ENCODE results near the gene COA7. TPM values are rescaled to one million over a fixed set of nuclear protein-coding genes. Genes with fewer than 3 reads are reported as not detected.
"Not testable (repeated sequence)": the region's sequence is repeated elsewhere in the genome, so short reads cannot be mapped to it uniquely, and the experiment has no call there.

The COA7 gene
- total RNA-seq, 1 experiment from 2014 or later = 20.7 TPM

- Histone ChIP-seq H3K4me1 (replicated peaks; ENCODE audit: insufficient read depth) (no peaks in the 10 kb centered on the region), H3K4me2 (no peak overlapping the region), H3K36me3 (ENCODE audit: low read depth) (peaks cover 20% of the 10 kb centered on the region), H3F3A (ENCODE audit: insufficient read depth, low read depth) (peaks cover 28% of the 10 kb centered on the region; the same call in 1 of the 2 replicates), H2AFZ (no peak overlapping the region), H3K4me3 (no peak overlapping the region), H3K79me2 (ENCODE audit: low read depth) (no peaks in the 10 kb centered on the region), H4K20me1 (ENCODE audit: insufficient read depth) (peaks cover 16% of the 10 kb centered on the region), H3K27ac (no peak overlapping the region), H3K27me3 (ENCODE audit: insufficient read depth, low read depth) (no peaks in the 10 kb centered on the region), H3K9me3 (ENCODE audit: insufficient read depth, low read depth) (no peaks in the 10 kb centered on the region), H3K9me2 (ENCODE audit: insufficient read depth) (no peaks in the 10 kb centered on the region)
- DNase-seq = no peak
- TF ChIP-seq EZH2 (IDR thresholded peaks at IDR 0.05; ENCODE audit: low read depth) = no peak
- TF ChIP-seq CTCF (conservative IDR thresholded peaks at IDR 0.05) = no peak
- ChIA-PET POLR2A (ENCODE audit: unreplicated experiment) (no interaction called here), CTCF (interaction anchor here (0.5 to 0.7 kb wide), 8 partner anchors 130 to 699 kb away, joined by 3 to 8 read pairs (median 4); partner anchors contain the start of gene TUT4)
- no TSS peak for BruUV-seq (replicated peaks)
- intact Hi-C loops (cut with micrococcal nuclease; ENCODE audit: unreplicated experiment) = loop anchor here (1.0 to 10.0 kb wide), 5 partner anchors 134 to 792 kb away; partner anchors contain the start of gene TUT4
These were observed 11.3 kb downstream of the COA7 start for GRCh38 chr1:52686830-52687229.

DNA sequence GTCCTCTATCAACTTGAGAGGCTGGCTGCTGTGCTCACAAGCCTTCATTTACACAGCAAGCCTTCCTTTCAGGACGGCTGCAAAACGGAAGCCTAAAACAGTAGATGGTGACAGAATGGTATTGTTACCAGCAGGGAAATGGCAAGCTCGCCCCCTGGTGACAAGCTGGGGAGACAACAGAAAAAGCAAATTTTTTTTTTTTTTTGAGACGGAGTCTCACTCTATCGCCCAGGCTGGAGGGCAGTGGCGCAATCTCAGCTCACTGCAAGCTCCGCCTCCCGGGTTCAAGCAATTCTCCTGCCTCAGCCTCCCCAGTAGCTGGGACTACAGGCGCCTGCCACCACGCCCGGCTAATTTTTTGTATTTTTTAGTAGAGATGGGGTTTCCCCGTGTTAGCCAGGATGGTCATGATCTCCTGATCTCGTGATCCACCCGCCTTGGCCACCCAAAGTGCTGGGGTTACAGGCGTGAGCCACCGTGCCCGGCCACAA lies 11.8 kb downstream of the COA7 start:
- intact Hi-C loops (cut with micrococcal nuclease; ENCODE audit: unreplicated experiment) = loop anchor here (1.0 to 10.0 kb wide), 5 partner anchors 134 to 792 kb away; partner anchors contain the start of gene TUT4
- H3K27ac ChIP-seq; H3K79me2 ChIP-seq (ENCODE audit: low read depth); H3K4me2 ChIP-seq; H3K4me3 ChIP-seq; H3K27me3 ChIP-seq (ENCODE audit: insufficient read depth, low read depth); H3K4me1 ChIP-seq (replicated peaks; ENCODE audit: insufficient read depth); POLR2A ChIA-PET (ENCODE audit: unreplicated experiment); H3K9me2 ChIP-seq (ENCODE audit: insufficient read depth); BruUV-seq (replicated peaks); H3K9me3 ChIP-seq (ENCODE audit: insufficient read depth, low read depth); H2AFZ ChIP-seq: not testable (repeated sequence)
- peaks cover 20% of the 10 kb centered on the region for H3K36me3 ChIP-seq (ENCODE audit: low read depth)
- TF ChIP-seq CTCF (conservative IDR thresholded peaks at IDR 0.05) = peak; percentile 90
- CTCF ChIA-PET = interaction anchor here (0.5 to 0.7 kb wide), 6 partner anchors 133 to 698 kb away, joined by 3 to 8 read pairs (median 4); partner anchors contain the start of gene TUT4
- peak in 1 of 2 experiments; percentile 67 for DNase-seq
- H3F3A ChIP-seq (ENCODE audit: insufficient read depth, low read depth) = peaks cover 28% of the 10 kb centered on the region; the same call in 1 of the 2 replicates
- H4K20me1 ChIP-seq (ENCODE audit: insufficient read depth) = peaks cover 16% of the 10 kb centered on the region

- Histone ChIP-seq H3K27ac (no peak overlapping the region), H4K20me1 (ENCODE audit: insufficient read depth) (peaks cover 11% of the 10 kb centered on the region; the same call in 1 of the 2 replicates), H3K27me3 (ENCODE audit: insufficient read depth, low read depth) (no peaks in the 10 kb centered on the region), H3F3A (ENCODE audit: insufficient read depth, low read depth) (peaks cover 23% of the 10 kb centered on the region; the same call in 1 of the 2 replicates), H3K79me2 (ENCODE audit: low read depth) (no peaks in the 10 kb centered on the region), H3K4me2 (no peak overlapping the region), H3K4me1 (replicated peaks; ENCODE audit: insufficient read depth) (no peaks in the 10 kb centered on the region), H2AFZ (no peak overlapping the region), H3K9me2 (ENCODE audit: insufficient read depth) (no peaks in the 10 kb centered on the region), H3K36me3 (ENCODE audit: low read depth) (peaks cover 13% of the 10 kb centered on the region), H3K4me3 (no peak overlapping the region), H3K9me3 (ENCODE audit: insufficient read depth, low read depth) (no peaks in the 10 kb centered on the region)
- intact Hi-C loops (cut with micrococcal nuclease; ENCODE audit: unreplicated experiment) = loop anchor here (10.0 kb wide), 1 partner anchor 790 kb away; no protein-coding TSS in a partner anchor
- CTCF ChIA-PET = interaction anchor here (0.6 to 0.7 kb wide), 2 partner anchors 70 to 144 kb away, joined by 7 to 8 read pairs; no protein-coding TSS in a partner anchor
- TF ChIP-seq EZH2 (IDR thresholded peaks at IDR 0.05; ENCODE audit: low read depth) = no peak
- TF ChIP-seq CTCF (conservative IDR thresholded peaks at IDR 0.05) = no peak
- BruUV-seq (replicated peaks) = no TSS peak
- POLR2A ChIA-PET (ENCODE audit: unreplicated experiment) = interaction anchor here (0.7 kb wide), 1 partner anchor 135 kb away, joined by 8 read pairs; no protein-coding TSS in a partner anchor
- no peak for DNase-seq
These were observed 13.6 kb downstream of the COA7 start for GRCh38 chr1:52684545-52684944.
